ENCODE data around the gene PTPRN. TPM values are rescaled to one million over a fixed set of nuclear protein-coding genes. Genes with fewer than 3 reads are reported as not detected.

The PTPRN gene
- total and polyA plus RNA-seq, 10 of the 15 experiments (the other 5 are each of a cell fraction or from before 2014, with no cell fraction given), result 0.28 to 0.69 TPM; not detected in 8

- TF ChIP-seq USF2 (IDR thresholded peaks at IDR 0.05; ENCODE audit: borderline replicate concordance, low read depth, low read length) (no peak), BACH1 (IDR thresholded peaks at IDR 0.05; ENCODE audit: borderline replicate concordance) (peak; percentile 91), BCL3 (IDR thresholded peaks at IDR 0.05; ENCODE audit: borderline replicate concordance, insufficient read depth, low read depth, low read length, poor library complexity, severe bottlenecking) (no peak), POLR2A (IDR thresholded peaks at IDR 0.05; ENCODE audit: low read depth, low read length) (peak; percentile 77), SPI1 (IDR thresholded peaks at IDR 0.05; ENCODE audit: borderline replicate concordance, insufficient read depth, low read depth, low read length) (peak; percentile 74), MTA3 (IDR thresholded peaks at IDR 0.05; ENCODE audit: borderline replicate concordance, low read length) (no peak), KAT2A (conservative IDR thresholded peaks at IDR 0.05; ENCODE audit: control insufficient read depth, low read depth, low read length) (no peak), RUNX3 (IDR thresholded peaks at IDR 0.05; ENCODE audit: low read length) (peak; percentile 64), ASH2L (IDR thresholded peaks at IDR 0.05; ENCODE audit: borderline replicate concordance, low read depth) (no peak), ZNF592 (IDR thresholded peaks at IDR 0.05) (peak; percentile 96), TCF12 (IDR thresholded peaks at IDR 0.05; ENCODE audit: low read depth, low read length) (peak; percentile 53), YY1 (IDR thresholded peaks at IDR 0.05; ENCODE audit: low read depth, low read length) (peak; percentile 80), STAT3 (IDR thresholded peaks at IDR 0.05; ENCODE audit: low read depth, low read length) (no peak)
These were observed 14.5 kb downstream of the PTPRN start (continued) for GRCh38 chr2:219294356-219295351.

Measured in GM12878 (cell line).